ENCODE results near the gene SCAMP2.
A peak's percentile ranks its signal among the peaks of the same experiment; 100 is the strongest.

SCAMP2 gene

DNA sequence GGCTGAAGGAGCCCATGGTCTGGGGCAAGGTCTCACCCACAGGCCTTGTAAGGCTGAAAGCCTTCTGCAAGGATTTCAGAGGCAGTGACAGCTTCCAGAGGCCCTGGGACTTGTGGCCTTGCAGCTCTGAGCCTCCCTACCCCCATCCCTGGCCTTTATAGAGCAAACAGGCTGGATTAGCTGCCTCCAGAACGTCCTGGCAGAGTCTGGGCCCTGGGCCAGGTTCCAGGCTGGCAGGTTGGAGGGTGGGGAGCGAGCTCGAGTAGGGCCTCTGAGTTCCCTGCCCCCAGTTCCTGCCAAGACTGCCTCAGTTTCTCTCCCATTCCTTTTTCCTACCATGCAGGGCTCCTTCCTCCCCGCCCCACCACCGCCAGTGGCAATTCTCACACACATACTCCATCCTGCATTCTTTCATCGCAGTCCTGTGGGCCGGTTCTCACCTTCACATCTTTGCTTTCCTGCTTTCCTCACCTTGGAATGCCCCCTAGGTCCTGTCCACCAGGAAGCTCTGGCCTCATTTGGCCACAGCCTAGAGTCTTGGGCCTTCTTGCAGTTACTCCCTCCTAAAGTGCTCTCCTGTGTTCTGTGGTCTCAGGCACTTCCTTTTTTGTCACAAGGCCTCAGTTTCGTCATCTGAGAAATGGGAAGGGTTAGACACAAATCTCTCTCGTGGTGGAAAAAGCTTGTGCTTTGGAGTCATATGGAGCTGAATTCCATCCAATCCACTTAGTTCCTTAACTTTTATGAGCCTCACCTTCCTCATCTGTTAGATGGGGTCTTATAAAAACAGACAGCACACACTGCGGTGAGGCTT, 57.8 kb downstream of the SCAMP2 start:
- DNase-seq: no peak

DNA sequence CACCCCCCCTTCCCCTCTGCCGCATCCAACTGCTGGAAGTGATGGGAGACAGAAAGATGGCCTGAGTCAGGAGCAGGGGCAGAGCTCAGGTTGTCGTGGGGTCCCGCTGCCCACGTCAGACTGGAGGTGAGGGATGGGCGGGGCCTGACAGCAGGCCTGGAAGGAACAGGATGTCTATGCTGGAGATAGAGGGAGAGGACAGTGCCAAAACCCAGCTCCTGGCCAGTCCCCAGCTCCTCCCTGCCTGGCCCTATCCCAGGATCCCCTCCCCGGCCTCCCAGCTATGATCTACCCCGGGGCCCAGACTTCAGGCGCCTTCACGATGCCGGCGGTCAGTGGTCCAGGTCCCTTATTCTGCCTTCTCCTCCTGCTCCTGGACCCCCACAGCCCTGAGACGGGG, 60.6 kb downstream of the SCAMP2 start, which contains the start of gene LMAN1L:
LMAN1L (plus strand) TSS at position 303 of the 400 bp plus-strand sequence; CDS start at position 323, 20 bp downstream.
- no peak for DNase-seq

DNA sequence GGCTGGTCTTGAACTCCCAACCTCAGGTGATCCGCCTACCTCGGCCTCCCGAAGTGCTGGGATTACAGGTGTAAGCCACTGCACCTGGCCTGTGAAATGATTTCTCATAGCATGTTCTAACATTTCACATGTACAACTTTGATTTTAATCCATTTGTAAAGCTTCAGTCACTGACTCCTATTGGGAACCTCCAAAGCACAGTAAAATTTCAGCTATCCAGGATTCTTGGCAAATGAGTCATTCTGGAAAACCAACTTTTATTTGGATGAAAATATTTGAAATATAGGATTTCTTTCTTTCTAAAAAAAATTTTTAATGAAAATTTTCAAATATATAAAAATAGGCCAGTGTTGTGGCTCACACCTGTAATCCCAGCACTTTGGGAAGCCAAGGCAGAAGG, 63.2 kb downstream of the SCAMP2 start:
- no peak for DNase-seq

DNA sequence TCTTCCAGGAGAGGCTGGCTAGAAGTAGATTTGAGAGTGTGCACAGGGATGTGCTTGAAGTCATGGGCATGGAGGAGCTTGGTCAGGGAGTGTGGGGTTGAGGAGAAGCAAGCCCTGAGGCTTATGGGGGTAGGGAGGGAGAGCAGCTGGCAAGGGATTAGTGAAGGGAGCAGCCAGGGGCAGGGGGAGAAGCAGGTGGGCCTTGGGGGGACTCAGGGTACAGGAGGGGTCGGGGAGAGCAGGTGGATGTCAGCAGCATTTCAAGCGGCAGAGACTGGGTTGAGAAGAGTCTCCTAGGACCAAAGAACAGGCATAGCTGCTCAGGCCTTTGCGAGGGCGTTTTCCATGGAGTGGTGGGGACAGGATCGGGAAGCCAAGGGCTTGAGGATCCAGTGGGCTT, 63.9 kb downstream of the SCAMP2 start:
- no peak for DNase-seq

DNA sequence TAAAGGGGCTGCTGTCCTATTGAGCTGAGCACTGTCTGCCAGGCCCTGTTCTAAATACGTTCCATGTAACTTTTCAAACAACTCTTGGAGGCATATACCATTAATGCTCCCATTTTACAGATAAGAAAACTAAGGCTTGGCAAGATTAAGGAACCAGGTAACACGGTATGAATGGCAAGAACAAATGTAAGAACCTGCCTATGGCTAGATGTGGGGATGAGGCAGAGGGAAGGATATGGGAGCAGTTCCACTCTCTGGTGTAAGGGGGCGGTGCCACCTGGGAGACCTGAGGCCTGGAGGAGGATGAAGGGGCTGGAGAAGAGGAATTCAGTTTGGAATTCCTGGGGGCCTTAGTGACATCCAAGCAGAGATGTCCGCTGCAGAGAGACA, 64.3 kb downstream of the SCAMP2 start:
- DNase-seq: no peak

DNA sequence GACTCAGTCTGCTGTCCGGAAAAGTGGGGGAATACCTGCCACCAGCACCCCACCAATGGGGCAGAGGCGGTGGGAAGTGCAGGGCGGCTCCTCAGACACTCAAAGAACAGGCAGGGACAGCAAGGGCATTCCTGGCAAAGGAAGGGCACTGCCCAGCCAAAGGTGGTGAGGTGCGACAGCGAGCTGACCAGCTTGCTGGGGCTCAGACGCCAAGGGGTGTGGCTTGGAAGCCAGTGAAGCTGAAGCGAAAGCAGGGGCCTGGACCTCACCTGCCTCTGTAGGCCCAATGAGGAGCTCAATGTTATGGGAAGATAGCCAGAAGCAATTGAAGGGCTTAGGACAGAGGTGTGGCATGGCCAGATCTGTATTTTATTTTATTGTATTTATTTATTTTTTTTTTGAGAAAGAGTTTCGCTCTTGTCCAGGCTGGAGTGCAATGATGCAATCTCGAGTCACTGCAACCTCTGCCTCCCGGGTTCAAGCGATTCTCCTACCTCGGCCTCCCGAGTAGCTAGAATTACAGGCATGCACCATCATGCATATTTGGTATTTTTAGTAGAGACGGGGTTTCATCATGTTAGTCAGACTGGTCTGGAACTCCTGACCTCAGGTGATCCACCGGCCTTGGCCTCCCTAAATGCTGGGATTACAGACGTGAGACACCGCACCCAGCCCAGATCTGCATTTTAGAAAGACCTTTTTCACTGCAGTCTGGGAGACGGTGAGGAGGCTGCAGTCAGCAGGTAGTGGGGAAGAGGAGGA, 64.9 kb downstream of the SCAMP2 start:
- DNase-seq: no peak

DNA sequence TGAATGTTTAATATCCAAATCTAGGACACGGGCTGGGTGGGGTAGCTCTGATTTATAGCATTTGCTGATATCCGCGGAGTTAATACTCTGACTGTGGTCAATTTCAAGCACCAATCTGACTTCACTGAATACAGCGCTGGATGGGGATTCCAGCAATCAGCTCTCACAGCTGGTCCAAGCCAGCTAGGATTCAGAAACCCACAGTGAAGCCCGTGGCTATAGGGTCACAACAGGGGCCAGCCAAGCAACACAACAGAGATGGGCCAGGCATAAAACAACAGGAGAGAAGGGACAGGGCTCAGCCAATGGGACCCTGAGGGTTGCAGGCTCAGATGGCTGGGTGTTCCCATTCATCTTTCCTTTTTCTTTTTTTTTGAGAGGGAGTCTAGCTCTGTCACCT, 65.9 kb downstream of the SCAMP2 start:
- no peak for DNase-seq

DNA sequence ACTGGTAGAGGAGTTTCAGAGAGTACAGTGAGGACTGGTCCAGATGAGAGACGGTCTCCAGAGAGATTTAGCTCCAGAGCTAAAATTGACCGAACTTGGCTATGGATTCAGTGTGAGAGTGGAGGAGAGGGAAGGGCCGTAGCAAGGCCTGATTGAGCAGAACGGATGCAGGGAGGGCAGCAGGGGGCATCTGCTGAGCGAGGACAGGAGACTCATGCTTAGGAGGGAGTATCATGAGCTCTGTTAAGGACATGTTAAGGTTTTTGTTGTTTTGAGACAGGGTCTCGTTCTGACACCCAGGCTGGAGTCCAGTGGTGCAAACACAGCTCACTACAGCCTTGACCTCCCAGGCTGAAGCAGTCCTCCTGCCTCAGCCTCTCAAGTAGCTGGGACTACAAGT, 68.2 kb downstream of the SCAMP2 start:
- DNase-seq: no peak

DNA sequence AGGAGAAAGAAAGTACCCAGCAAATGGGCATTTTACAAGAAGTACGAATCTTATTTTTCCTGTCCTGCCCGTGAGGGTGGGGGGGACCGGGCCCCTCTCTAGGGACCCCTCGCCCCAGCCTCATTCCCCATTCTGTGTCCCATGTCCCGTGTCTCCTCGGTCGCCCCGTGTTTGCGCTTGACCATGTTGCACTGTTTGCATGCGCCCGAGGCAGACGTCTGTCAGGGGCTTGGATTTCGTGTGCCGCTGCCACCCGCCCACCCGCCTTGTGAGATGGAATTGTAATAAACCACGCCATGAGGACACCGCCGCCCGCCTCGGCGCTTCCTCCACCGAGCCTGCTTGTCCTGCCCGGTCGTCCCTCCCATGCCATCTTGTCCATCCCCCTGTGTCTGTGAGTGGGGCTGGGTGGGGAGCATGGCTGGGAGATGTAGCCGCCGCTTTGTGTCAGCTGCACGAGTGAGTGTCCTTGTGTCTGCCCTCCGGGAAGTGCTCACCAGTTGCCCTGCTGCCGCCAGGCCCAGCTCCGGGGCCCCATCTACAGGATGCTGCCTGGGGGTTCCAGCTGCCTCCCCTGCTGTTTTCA, 70.2 kb downstream of the SCAMP2 start:
- DNase-seq: no peak

DNA sequence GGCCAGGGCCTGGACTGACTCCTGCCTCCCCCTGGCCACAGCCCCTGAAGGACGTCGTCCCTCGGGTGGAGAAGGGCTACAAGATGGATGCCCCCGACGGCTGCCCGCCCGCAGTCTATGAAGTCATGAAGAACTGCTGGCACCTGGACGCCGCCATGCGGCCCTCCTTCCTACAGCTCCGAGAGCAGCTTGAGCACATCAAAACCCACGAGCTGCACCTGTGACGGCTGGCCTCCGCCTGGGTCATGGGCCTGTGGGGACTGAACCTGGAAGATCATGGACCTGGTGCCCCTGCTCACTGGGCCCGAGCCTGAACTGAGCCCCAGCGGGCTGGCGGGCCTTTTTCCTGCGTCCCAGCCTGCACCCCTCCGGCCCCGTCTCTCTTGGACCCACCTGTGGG, 70.9 kb downstream of the SCAMP2 start:
- no peak for DNase-seq

DNA sequence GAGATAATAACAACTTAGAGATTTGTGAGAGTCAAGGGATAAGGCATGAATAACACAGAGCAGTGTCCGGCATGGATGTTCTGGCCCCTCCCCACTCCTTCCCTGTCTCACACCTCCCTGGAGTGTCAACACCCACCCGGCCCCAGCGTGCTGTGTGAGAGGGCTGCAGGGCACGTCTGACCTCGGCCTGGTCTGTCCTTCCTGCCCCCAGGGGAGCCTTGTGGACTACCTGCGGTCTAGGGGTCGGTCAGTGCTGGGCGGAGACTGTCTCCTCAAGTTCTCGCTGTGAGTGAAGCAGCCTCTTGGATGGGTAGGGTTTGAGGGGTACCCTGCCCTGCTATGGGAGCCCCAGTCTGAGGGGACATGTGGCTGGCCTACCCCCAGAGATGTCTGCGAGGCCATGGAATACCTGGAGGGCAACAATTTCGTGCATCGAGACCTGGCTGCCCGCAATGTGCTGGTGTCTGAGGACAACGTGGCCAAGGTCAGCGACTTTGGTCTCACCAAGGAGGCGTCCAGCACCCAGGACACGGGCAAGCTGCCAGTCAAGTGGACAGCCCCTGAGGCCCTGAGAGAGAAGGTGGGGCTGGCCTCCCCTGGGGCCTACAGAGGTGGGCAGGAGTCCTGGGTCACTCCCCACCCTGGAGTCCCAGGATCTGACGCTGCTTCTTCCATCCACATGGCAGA, 71.7 kb downstream of the SCAMP2 start:
- no peak for DNase-seq

DNA sequence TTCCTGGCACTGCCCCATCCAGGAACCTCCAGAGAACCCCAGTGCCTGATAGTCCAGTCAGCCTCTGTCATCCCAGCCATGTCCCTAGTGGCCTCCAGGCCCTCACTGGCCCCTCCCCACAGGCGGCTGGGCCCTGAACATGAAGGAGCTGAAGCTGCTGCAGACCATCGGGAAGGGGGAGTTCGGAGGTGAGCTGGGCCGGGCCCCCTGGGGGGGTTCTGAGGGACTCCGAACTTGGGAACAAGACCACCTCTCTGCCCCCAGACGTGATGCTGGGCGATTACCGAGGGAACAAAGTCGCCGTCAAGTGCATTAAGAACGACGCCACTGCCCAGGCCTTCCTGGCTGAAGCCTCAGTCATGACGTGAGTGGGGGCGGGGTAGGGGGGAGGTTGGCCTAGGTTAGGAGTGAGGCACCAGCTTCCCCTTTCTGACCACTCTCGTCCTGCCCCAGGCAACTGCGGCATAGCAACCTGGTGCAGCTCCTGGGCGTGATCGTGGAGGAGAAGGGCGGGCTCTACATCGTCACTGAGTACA, 72.5 kb downstream of the SCAMP2 start:
- DNase-seq: no peak

DNA sequence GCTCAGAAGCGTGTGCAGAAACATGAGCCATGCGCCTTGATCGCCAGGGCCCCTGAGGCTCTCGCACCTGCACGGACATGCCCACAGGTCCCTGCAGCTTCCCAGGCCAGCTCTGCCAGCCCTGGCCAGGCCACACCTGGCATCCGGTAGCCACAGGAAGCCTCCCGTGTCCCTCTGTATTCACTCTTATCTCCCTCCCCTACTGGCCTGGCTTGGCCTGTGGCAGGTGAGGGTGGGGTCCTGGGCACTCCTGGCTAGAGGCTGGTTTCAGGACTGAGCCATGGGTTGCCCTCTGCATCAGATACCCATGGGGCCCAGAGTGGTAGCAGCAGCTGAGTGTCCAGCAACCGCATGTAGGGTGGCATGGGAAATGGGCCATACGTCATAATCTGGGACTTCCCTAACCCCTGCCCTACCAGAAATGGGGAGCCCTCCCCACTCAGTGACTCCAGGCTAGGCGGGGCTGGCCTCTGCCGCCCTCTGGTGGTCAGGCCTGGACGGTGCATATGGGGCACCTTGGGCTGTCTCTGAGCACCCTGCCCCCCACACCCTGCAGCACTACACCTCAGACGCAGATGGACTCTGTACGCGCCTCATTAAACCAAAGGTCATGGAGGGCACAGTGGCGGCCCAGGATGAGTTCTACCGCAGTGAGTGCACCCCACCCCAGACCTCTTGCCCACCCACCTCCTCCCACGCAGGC, 73.2 kb downstream of the SCAMP2 start:
- DNase-seq: peak; percentile 81

DNA sequence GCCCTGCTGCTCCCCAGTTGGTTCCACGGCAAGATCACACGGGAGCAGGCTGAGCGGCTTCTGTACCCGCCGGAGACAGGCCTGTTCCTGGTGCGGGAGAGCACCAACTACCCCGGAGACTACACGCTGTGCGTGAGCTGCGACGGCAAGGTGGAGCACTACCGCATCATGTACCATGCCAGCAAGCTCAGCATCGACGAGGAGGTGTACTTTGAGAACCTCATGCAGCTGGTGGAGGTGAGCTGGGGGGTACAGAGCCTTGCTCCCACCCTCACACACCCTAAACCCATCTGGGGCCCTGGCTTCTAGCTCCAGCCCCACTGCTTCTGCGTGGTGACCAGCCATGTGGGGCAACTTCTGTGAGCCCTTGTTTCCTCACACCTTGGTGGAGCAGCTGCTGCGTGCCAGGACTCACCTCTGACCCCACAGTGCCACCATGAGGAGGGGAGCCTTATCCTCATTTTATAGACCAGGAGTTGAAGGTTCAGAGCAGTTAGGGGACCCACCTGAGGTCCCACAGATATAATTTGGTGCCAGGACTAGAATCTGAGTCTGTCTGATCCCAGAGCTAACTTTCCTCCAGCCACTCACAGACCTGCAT, 73.8 kb downstream of the SCAMP2 start:
- DNase-seq: no peak

DNA sequence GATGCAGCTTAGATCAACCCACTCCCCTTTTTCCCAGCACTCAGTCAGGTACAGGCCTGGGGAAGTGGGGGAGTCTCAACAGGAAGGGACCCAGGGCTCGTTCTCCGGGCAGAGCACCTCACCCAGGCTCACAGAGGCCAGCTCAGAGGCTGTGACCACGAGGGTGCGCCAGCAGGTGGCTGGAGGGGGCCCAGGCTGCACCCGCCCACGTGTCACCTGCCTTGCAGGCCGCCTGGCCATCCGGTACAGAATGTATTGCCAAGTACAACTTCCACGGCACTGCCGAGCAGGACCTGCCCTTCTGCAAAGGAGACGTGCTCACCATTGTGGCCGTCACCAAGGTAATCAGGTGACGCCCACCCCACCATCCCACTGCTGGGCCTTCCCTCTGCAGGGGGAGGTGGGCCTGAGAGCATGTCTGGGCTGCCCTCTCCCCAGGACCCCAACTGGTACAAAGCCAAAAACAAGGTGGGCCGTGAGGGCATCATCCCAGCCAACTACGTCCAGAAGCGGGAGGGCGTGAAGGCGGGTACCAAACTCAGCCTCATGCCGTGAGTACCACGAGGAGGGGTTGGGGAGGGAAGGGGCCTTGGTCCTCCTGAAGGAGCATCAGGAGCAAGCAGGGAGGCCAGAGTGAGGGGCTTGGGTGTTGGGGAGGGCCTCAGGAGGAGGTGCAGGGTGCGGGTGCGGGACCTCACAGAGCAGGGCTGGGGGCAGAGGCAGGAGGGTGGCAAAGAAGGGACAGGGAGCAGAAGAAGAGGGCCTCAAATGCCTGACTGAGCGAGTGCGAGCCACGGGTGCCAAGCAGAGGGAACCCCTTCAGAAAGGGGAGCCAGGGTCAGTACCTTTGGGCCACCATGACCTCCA, 74.5 kb downstream of the SCAMP2 start:
- no peak for DNase-seq

DNA sequence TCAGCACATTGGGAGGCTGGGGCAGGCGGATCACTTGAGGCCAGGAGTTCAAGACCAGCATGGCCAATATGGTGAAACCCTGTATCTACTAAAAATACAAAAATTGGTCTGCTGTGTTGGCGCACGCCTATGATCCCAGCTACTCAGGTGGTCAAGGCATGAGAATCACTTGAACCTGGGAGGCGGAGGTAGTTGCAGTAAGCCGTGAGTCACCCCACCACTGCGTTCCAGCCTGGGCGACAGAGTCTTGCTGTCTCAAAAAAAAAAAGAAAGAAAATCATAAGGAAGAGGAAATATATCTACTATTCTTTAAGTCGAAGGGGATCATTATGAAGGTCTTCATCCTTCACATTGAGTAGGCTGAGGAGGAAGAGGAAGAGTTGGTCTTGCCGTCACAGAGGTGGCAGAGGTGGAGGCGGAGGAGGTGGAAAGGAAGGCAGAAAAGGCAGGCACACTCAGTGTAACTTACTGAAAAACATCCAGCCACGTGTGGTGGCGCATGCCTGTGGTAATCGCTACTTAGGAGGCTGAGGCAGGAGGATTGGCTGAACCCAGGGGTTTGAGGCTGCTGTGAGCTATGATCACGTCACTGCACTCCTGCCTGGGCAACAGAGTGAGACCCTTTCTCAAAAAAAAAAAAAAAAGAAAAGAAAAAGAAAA, 77.1 kb downstream of the SCAMP2 start:
- no peak for DNase-seq

DNA sequence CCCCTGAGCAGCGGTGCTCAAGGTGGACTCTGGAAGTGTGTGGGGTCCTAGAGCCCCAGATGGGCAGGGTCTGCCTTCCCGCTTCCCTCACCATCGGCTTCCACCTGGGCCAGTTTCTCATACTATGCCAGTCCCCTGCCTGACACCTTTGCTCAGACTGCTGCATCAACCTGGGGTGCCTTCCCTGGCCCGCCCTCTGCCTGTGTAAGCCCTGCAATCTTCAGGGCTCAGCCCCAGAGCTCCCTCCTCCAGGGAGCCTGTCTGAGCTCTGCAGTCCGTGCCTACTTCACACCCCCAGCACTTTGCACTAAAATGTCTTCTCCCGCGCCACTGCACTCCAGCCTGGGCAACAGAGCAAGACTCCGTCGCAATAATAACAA, 78.2 kb downstream of the SCAMP2 start:
- no peak for DNase-seq

DNA sequence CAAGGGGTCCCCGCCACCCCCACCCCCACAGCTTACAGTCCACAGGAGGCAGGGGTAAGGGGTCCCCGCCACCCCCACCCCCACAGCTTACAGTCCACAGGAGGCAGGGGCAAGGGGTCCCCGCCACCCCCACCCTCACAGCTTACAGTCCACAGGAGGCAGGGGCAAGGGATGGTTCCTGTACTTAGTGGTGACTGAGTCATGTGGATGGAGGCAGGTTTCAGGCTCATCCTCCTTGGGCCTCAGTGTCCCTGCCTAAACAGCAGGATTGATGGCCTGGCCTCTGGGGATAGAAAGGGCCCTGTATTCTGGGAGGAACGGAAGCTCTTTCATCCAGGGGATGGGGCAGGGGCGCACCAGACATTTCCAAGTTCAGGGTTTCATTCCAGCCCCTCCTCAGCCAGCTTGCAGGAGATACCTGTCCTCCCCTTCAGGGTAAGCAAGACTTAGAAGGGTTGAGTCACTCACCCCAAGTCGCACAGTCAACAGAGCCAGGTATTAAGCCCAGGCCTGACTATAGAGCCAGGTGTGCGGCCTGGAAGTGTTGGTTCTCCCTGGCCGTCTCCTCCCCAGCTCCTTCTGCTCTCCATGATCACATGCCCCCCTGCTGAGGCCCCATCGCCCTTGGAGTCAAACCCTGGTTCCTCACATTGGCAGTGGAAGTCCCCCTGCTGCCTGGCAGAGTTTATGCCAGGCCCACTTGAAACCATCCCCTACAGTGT, 78.8 kb downstream of the SCAMP2 start:
- no peak for DNase-seq

Data from activated CD4-positive, alpha-beta T cell treated with anti-CD3 and anti-CD28 coated beads for 1 hour (primary cell).